SKM-1 treated with dmso at 0.1 percent for 144 hours (cell line): ENCODE results near the gene CRYAB.
"Not testable (repeated sequence)": the region's sequence is repeated elsewhere in the genome, so short reads cannot be mapped to it uniquely, and the experiment has no call there.

Experiments used
- DNase-seq: peaks from one replicate; lab custom pipeline; 2025; ENCODE audit not compliant: unreplicated experiment; lab: John Stamatoyannopoulos, UW

Gene CRYAB

GRCh38 chr11:111933872-111934271 is 22.3 kb upstream of the CRYAB start:
- no peak for DNase-seq

- DNase-seq, result not testable (repeated sequence)
Observed at GRCh38 chr11:111933176-111933575, 21.6 kb upstream of the CRYAB start.

- DNase-seq, result no peak
Observed at GRCh38 chr11:111932611-111932950, 21.0 kb upstream of the CRYAB start.

GRCh38 chr11:111930472-111930871 is 18.9 kb upstream of the CRYAB start:
- DNase-seq, result no peak

GRCh38 chr11:111926505-111927391 is 15.2 kb upstream of the CRYAB start:
- DNase-seq, result peak; percentile 97

GRCh38 chr11:111925953-111926352 is 14.4 kb upstream of the CRYAB start:
- no peak for DNase-seq

- DNase-seq, result no peak
Observed at GRCh38 chr11:111923951-111924350, 12.4 kb upstream of the CRYAB start.

- DNase-seq, result no peak
Observed at GRCh38 chr11:111923351-111923788, 11.8 kb upstream of the CRYAB start.

GRCh38 chr11:111922803-111923202 is 11.2 kb upstream of the CRYAB start:
- DNase-seq, result no peak

- no peak for DNase-seq
Observed at GRCh38 chr11:111921541-111922230, 10.1 kb upstream of the CRYAB start.

GRCh38 chr11:111920908-111921307 is 9.3 kb upstream of the CRYAB start:
- DNase-seq, result no peak

DNA sequence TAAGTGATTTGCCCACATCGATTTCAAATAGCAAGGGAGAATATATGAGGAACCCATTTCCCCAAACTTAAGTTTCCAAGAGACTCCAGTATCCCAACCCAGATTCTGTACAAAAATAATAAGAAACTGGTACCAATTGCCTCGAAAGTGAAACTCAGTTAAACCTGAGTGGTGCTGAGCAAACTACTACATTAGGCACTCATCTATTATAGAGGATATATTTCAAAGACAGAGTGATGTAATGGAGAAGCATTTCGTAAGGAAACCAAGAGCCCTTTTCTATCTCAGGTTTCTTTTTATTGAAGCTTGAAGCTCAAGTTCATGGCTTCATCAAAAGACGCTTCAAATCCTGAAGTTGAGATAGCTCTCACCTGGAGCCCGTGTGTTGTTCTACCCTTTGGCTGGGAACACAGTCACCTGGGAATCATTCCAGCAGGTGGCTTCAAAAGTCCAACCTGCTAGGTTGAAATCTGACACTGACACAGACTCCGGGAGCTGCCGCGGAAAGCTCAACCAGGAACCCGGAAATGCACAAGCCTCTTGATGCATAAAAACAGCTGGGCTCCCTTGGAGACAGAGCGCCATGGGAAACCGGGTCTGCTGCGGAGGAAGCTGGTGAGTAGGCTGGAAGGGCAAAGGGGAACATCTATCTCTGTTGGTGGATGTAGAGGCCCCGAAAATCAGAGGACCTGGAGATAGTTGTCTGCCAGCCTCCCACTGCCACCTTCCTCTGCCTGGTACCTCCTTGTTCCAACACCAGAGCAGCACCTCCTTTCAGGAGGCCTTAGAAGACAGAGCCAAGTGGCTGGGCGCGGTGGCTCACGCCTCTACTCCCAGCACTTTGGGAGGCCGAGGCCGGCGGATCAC is 7.1 kb upstream of the CRYAB start, which contains the start of gene C11orf52:
TSS of gene C11orf52 (plus strand) at position 524 of the 867 bp plus-strand sequence. CDS start at position 584, 60 bp downstream.
- no peak for DNase-seq

DNA sequence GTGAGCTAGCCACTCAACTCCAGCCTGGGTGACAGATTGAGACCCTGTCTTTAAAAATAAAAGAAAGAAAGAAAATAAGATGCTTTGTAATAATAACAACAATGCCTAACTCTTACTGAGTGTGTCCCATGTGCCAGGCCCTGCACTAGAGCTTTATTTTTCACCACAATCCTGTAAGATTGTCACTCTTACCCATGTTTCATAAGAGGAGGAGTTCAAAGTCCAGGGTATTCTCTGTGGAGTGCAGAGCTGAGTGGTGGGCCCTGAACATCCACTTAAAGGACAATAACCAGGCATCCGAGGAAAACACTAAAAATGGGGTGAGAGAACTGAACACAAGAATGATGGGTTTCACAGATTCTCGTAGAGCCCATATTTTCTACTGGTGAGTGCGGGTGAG is 6.2 kb upstream of the CRYAB start:
- no peak for DNase-seq

DNA sequence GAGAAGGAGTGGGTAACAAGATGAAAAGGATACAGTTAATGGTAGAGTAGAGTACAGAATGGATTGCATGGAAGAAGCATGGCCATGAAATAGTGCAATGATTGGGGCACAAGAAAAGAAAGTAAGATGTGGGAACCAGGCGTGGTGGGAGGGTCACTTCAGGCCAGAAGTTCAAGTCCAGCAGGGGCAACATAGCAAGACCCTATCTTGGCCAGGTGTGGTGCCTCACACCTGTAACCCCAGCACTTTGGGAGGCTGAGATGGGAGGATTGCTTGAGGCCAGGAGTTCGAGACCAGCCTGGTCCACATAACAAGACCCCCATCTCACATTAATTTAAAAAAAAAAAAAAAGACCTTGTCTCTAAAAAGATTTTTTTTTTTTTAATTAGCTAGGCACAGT is 5.7 kb upstream of the CRYAB start:
- DNase-seq, result no peak

DNA sequence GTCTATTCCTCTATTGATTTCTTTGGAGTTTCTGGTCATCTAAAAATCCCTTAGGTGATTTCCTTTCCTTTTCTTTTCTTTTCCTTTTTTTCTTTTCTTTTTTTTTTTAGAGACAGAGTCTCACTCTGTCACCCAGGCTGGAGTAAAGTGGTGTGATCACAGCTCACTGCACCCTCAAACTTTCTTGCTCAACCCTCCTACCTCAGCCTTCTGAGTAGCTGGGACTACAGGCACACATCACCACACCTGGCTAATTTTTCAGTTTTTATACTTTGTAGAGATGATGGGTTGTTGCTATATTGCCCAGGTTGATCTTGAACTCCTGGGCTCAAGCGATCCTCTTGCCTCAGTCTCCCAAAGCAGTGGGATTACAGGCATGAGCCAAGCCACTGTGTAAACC is 5.2 kb upstream of the CRYAB start:
- no peak for DNase-seq

DNA sequence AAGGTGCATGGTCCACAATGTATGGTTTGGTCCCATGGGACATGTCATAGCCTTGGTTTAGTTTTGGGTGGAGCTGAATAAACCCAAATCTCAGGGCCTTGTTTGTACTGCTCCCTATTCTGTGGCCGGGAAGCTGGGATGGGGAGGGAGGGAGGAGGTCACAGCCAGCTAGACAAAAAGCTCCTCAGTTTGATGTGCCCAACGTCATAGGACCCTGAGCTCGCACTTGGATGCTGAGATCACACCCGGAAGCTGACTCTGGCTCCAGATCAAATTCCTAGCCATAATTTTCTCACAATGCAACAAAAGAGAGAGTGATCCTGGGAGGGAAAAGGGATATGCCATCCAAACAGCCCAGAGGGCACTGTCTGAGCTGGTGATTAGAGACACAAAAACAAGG is 2.4 kb upstream of the CRYAB start:
- DNase-seq, result no peak

DNA sequence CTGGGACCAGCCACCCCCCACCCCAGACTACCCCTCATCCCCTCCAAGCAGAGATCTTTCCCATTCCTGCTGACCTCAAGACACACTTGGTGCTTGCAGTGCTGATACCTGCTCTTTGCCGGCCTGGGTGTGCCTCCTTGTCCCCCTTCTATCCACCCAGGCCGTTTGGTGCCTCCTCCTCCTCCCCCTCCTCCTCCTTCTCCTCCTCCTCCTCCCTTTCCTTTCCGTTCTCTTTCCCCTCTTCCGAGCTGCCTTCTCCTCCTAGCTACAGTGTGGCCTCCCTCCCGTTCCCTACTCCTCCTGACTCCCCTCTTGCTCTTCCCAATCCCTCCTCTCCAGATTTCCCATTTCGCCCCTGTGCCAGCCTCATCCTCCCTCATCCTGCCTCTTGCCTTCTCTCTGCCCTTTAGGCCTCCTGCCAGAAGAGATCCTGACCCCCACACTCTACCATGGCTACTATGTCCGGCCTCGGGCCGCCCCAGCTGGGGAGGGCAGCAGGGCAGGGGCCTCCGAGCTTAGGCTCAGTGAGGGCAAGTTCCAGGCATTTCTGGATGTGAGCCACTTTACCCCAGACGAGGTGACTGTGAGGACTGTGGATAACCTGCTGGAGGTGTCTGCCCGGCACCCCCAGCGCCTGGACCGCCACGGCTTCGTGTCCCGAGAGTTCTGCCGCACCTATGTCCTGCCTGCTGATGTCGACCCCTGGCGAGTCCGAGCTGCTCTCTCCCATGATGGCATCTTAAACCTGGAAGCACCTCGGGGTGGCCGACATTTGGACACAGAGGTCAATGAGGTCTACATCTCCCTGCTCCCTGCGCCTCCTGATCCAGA is 1.7 kb upstream of the CRYAB start:
- DNase-seq, result no peak

GRCh38 chr11:111912535-111912934 is 965 bp upstream of the CRYAB start, which contains the start of gene HSPB2:
HSPB2 (plus strand) TSS chr11:111912734; CDS start chr11:111912830, 96 bp downstream.
- DNase-seq, result no peak

DNA sequence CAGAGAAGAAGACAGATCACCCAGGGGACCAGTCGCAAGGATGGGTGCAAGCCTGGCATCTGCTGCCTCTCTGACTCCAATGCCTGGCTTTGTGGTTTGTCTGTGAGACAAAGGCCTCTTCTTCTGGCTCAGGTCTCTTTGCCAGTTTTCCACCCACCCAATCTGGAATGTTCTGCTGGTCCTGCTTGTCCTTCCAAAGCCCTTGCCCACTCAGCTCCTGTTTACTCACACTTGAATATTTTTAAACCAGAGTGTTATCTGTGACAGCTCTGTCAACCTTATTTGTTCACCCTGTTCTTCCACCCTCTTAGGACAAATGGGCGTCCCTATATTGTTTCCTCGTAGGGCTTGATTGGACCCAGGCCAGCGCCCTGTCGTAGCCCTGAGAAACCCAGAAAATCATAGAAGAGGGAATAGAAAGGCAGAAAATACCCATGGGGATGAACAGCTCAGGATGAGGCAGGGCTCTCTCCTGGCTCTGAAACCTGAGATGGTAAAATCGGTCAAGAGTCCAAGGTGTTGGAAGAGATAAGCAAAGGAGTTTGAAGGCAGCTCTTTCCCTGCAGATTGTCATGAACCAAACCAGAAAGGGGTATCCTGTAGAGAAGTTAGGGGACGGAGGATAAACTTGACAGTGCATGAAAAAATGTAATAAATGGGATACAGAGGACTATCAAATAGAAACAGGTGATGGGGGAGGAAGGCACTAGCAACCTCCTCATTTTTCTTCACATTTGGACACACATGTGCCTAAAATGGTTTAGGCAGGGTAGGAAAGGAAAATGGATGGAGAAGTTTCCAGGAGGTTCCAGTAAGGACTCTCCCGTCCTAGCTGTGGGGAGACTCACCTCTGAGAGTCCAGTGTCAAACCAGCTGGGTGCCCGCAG is 651 bp downstream of the CRYAB start:
- DNase-seq, result no peak
